KOPT-K1 (cell line): Measurements from ENCODE around the gene NID1.

Experiments
- H3K27ac ChIP-seq: fragments of 200-600 bp; sonication (generic); 2 replicates; pipeline ENCODE4 v1.5.1; 2016; ENCODE audit warnings: antibody characterized with exemption, mild to moderate bottlenecking, low read depth, low read length; ENCODE audit not compliant: poor library complexity, severe bottlenecking
- H3K36me3 ChIP-seq: fragments of 200-600 bp; sonication (generic); 2 replicates; pipeline ENCODE4 v1.5.1; 2017; ENCODE audit warnings: antibody characterized with exemption, mild to moderate bottlenecking, low read length, moderate library complexity; ENCODE audit not compliant: insufficient read depth
- H3K9me3 ChIP-seq: fragments of 200-600 bp; sonication (generic); 2 replicates; pipeline ENCODE4 v1.5.1; 2017; ENCODE audit warnings: antibody characterized with exemption, low read length, mild to moderate bottlenecking; ENCODE audit not compliant: insufficient read depth, poor library complexity, severe bottlenecking

The NID1 gene

DNA sequence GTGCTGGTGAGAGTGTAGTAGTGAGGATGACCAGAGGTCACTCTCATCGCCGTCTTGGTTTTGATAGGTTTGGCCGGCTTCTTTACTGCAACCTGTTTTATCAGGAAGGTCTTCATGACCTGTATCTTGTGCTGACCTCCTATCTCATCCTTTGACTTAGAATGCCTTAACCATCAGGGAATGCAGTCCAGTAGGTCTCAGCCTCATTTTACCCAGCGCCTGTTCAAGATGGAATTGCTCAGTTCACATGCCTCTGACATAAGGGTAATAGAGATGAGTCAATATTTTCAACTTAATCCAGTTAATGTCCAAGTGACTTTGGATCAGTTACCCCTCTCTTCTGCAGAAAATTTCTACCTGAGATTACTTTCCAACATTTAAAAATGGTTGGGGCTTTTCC lies 4.6 kb downstream of the NID1 start:
- peaks cover 9% of the 10 kb centered on the region for H3K9me3 ChIP-seq
- no peaks in the 10 kb centered on the region for H3K36me3 ChIP-seq
- H3K27ac ChIP-seq: no peak overlapping the region

DNA sequence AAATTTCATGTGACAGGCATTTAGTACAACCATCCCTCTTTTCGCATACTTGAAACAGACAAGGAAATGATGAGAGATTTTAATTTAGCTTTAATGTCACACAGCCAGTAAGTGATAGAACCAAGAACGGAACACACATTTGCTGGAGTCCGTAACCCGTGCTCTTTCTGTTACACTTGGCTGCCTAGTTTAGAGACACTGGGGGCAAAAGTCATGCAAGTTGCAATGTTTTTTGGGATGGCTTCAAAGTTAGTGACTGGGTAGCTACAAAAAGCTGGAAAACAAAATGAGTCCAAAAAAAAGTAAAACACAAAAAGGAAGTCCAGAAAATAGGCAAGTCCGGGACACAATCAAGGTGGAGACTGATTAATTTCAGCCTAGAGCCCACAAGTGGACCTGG lies 5.9 kb downstream of the NID1 start:
- Histone ChIP-seq H3K27ac (no peak overlapping the region), H3K36me3 (no peaks in the 10 kb centered on the region), H3K9me3 (no peaks in the 10 kb centered on the region)

DNA sequence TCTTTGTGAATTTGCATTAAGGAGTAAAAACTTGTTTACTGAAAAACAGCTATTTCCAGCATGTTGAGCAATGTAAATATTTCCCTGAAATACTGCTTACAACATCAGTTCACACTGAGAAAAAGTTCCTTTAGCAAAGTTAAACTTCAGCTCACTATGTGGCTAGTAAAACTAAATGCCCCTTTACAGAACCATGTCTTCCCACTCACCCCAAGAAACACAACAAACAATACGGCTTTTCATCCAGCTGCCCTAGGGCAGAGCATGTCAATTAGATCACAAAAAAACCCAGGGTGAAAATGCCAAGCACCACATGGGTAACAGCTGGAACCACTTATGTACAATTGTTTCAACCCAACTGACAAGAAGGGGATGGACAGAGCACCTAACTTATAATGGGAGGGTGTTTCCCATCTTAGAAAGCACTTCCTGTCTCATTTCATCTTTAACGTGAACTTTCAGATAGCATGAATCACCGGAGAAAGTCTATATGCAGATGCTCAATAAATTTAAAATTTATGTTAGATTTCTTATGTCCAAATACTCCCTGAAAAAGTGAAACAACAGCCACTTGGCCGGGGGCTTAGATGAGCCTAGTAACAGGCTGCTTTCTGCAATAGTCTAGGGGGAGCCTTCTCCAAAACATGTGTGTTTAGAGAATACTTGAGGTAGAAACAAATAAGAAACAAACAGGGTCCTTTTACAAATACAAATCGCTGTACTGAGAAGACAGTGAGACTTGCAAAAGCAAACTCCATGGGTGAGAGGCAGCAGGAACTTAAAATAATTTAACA lies 6.6 kb downstream of the NID1 start:
- Histone ChIP-seq H3K36me3 (no peaks in the 10 kb centered on the region), H3K27ac (no peak overlapping the region), H3K9me3 (no peaks in the 10 kb centered on the region)

DNA sequence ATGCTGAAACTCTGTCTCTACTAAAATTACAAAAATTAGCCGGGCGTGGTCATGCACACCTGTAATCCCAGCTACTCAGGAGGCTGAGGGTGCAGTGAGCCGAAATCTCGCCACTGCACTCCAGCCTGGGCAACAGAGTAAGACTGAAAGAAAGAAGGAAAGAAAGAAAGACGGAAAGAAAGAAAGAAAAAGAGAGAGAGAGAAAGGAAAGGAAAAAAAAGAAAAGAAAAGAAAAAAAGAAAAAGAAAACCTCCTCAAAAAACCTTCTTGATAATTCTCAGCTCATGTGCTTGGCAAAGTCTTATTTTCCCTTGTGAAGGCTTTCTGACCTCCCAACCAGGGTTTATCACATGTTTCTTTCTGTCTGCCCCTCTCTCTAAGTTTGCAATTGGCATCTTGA lies 7.3 kb downstream of the NID1 start:
- Histone ChIP-seq H3K27ac (no peak overlapping the region), H3K9me3 (no peaks in the 10 kb centered on the region), H3K36me3 (no peaks in the 10 kb centered on the region)

GRCh38 chr1:236052232-236052993 lies 12.5 kb downstream of the NID1 start:
- no peaks in the 10 kb centered on the region for H3K9me3 ChIP-seq
- H3K36me3 ChIP-seq: no peaks in the 10 kb centered on the region
- no peak overlapping the region for H3K27ac ChIP-seq

DNA sequence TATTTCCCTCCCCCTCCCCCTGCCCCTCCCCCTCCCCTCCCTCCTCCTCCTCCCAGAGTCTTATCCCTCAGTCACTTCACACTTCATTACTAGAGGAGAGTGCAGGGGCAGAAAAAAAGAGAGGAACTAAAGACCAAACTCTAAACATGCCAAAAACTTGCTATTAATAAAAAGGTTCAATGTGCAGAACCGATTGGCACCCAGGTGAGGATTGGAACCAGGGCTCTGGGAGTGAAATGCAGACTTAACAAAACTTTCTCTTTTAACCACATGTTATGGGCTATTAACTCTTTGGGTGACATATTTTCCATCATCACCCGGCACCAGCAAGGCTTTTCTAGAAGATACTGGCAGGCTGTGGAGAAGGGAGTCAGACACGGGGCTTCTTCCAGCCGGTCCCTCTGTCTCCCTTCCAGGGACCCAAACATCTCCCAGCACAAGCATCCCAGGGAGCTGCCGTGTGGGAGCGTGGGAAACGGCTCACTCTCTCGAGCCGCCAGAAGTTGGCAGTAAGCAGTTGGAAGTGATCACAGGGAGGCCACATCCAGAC lies 13.6 kb downstream of the NID1 start:
- H3K36me3 ChIP-seq: no peaks in the 10 kb centered on the region
- no peak overlapping the region for H3K27ac ChIP-seq
- H3K9me3 ChIP-seq: no peaks in the 10 kb centered on the region

DNA sequence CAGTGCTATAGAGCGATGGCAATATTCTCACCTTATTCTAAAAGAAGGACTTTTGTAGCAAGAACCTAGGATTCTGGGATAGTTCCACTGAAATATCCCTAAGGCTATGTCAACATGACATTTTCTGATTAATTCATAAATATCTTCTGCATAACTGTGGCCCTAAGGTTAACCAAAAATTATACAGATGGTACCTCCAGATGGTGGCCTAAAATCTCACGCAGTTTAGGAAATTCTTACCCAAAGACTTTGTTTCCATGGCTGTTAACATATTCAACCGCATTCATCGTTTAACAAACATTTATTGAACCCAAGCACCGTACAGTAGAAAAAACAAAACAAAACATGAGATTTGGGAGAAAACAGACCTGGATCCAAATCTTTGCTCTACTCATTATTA lies 19.1 kb downstream of the NID1 start:
- no peaks in the 10 kb centered on the region for H3K36me3 ChIP-seq
- peaks cover 10% of the 10 kb centered on the region for H3K9me3 ChIP-seq
- no peak overlapping the region for H3K27ac ChIP-seq

DNA sequence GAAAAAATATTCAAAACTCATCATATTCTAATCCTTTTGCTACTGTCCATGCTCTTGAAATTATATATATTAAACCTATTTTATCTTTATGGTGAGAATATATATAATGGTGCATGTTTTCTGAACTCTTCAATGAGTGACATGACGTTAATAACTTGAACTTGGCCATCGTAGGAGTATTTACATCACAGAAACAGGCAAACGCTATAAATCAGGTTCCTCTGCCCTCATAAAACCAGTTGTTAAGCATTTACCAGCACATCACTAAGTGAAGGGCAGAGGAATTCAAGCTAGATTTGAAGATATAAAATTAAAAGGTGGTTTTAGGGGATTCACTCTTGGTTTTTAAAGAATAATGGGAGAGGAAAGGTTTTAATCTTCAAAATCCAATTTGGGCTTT lies 20.5 kb downstream of the NID1 start:
- Histone ChIP-seq H3K9me3 (peaks cover 10% of the 10 kb centered on the region), H3K36me3 (no peaks in the 10 kb centered on the region), H3K27ac (no peak overlapping the region)

- Histone ChIP-seq H3K36me3 (no peaks in the 10 kb centered on the region), H3K9me3 (peaks cover 10% of the 10 kb centered on the region)
These were observed 23.0 kb downstream of the NID1 start for GRCh38 chr1:236041631-236042618.

DNA sequence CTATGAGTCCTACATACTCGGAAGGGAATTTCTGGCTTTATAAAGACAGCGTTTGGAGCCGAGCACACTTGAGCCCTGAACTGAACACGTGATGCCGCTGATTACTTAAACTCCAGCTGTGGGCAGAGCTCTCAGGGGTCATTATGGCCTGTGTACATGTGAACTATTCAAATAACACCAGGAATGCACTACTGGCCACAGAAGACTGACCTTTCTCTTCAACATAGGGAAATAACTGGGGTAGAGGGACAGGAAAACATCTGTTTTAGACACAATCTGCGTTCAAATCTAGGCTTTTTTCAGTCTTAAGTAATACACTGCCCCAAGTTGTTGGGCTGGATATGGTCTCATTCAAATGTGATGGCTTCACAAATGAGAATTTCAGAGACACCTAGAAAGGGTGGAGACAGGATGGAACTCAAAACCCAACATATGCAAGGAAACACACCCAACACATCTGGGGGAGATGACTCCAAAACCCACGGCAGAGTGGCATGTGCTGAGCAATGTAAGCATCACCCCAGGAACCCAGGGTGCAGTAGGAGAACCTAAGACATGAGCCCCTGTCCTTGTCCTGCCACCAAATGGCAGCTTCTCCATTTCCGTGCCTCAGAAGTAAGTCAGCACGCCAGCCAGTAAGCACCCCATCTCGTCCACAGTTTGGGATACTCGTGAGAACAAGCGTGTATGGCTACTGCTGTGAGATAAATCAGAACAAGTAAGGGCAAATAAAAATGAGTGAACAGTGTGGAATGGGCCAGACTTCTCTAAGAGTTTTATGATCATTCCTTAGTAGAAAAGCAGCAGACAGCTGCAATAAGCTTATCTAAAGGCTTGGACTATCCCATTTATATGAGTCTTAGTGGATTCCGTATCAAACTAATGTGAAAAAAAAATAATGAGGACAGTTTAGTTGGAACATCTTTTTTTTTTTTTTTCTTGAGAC lies 24.9 kb downstream of the NID1 start:
- no peaks in the 10 kb centered on the region for H3K36me3 ChIP-seq
- H3K9me3 ChIP-seq: peaks cover 10% of the 10 kb centered on the region
- H3K27ac ChIP-seq: no peak overlapping the region

More at GRCh38 chr1:236041631-236042618, 23.0 kb downstream of the NID1 start:
- no peak overlapping the region for H3K27ac ChIP-seq

DNA sequence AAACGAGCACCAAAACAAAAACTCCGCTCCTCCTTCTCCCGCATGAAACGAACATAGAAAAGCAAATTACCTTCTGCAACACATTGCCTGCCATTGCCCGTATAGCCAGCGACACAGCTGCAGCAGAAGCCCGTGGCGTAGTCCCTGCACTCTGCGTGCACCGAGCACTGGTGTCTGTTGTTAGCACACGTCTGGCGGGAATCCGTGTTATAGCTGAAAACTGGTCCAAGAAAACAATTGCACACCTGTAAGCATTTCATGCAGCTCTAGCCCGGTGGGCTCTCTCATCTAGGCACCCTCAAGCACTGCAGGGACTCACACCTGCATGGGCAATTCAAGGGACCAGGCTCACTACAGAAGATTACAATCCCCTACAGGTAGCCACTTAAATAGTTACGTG lies 26.9 kb downstream of the NID1 start:
- H3K9me3 ChIP-seq: peaks cover 5% of the 10 kb centered on the region
- no peak overlapping the region for H3K27ac ChIP-seq
- H3K36me3 ChIP-seq: no peaks in the 10 kb centered on the region

- no peak overlapping the region for H3K27ac ChIP-seq
- H3K36me3 ChIP-seq: no peaks in the 10 kb centered on the region
- H3K9me3 ChIP-seq: no peaks in the 10 kb centered on the region
These were observed 29.2 kb downstream of the NID1 start for GRCh38 chr1:236035681-236036101.

DNA sequence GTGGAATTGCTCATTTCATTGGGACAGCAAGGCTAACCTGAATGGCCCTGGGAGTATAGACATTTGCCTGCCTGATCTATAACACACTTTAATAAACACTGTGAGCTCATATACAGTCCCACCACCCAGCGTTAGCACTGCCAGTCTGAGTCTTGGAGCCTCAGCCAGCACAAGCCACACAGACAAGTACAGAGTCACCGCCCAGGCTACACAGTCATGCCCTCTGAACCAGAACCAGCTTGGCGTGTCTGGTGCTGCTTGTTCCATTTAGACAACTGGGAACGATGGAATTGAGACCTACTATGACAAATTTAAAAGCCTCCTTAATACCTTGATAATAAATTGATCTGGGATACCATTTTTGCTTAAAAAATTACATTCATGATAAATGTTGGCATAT lies 31.6 kb downstream of the NID1 start:
- no peaks in the 10 kb centered on the region for H3K9me3 ChIP-seq
- no peak overlapping the region for H3K27ac ChIP-seq
- no peaks in the 10 kb centered on the region for H3K36me3 ChIP-seq

DNA sequence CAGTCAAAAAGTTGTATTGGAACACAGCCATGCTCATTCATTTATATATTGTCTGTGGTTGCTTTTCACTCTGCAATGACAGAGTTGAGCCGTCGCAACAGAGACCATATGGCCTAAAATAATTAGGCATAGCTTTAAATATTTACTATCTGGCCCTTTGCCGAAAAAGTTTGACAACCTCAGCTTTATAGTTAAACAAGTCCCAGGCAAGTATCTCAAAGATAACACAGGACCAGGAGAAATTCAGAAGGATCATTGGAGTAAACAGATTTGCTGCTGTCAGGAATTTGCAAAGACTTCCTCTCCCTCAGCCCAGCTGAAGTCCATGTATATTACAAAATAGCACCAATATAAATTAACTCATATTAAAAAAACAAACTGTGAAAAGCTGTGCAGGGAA lies 34.4 kb downstream of the NID1 start:
- Histone ChIP-seq H3K27ac (no peak overlapping the region), H3K9me3 (no peaks in the 10 kb centered on the region), H3K36me3 (no peaks in the 10 kb centered on the region)
